ENCODE measurements around the gene EDIL3. TPM values are rescaled to one million over a fixed set of nuclear protein-coding genes. Genes with fewer than 3 reads are reported as not detected.

Gene EDIL3
- total and polyA plus RNA-seq, 10 of the 15 experiments (the other 5 are each of a cell fraction or from before 2014, with no cell fraction given): 0.01 to 0.62 (median 0.20) TPM

- FAIRE-seq (no peak), ATAC-seq (no peak), DNase-seq (ENCODE audit: low read depth, low spot score) (no peak)
- Histone ChIP-seq H3K9me3 (replicated peaks; ENCODE audit: control insufficient read depth, insufficient read depth, low read length) (no peaks in the 10 kb centered on the region), H3K79me2 (ENCODE audit: control insufficient read depth, insufficient read depth, low read length) (no peaks in the 10 kb centered on the region), H3K4me2 (ENCODE audit: control insufficient read depth, insufficient read depth) (no peak overlapping the region), H4K20me1 (ENCODE audit: control insufficient read depth, insufficient read depth) (no peaks in the 10 kb centered on the region), H3K27ac (ENCODE audit: control insufficient read depth, insufficient read depth) (no peak overlapping the region), H3K27me3 (replicated peaks in 1 of 2; ENCODE audit: control insufficient read depth in 2 of 2, insufficient read depth in 2 of 2, low read length in 1 of 2) (no peaks in the 10 kb centered on the region), H3K4me3 (no peak overlapping the region), H3K4me1 (ENCODE audit: control insufficient read depth, insufficient read depth, low read length) (no peaks in the 10 kb centered on the region), H2AFZ (ENCODE audit: control insufficient read depth, low read depth, low read length) (no peak overlapping the region), H3K36me3 (ENCODE audit: control insufficient read depth in 2 of 2, insufficient read depth in 2 of 2, low read length in 1 of 2) (no peaks in the 10 kb centered on the region), H3K9ac (ENCODE audit: control insufficient read depth, insufficient read depth, low read length) (no peak overlapping the region)
- intact Hi-C loops (cut with micrococcal nuclease; ENCODE audit: unreplicated experiment) (no loop called here), in situ Hi-C loops (cut with MboI) (no loop called here)
- no TSS peak for BruUV-seq (replicated peaks)
- RAD21 ChIA-PET (ENCODE audit: unreplicated experiment): no interaction called here
- CTCF ChIA-PET: interaction anchor here (1.0 kb wide), 1 partner anchor 29 kb away, joined by 3 read pairs; no protein-coding TSS in a partner anchor
- POLR2A ChIA-PET: no interaction called here
- SMC1A ChIA-PET (ENCODE audit: uncharacterized antibody, unreplicated experiment): no interaction called here
- TF ChIP-seq, protein P1, sequence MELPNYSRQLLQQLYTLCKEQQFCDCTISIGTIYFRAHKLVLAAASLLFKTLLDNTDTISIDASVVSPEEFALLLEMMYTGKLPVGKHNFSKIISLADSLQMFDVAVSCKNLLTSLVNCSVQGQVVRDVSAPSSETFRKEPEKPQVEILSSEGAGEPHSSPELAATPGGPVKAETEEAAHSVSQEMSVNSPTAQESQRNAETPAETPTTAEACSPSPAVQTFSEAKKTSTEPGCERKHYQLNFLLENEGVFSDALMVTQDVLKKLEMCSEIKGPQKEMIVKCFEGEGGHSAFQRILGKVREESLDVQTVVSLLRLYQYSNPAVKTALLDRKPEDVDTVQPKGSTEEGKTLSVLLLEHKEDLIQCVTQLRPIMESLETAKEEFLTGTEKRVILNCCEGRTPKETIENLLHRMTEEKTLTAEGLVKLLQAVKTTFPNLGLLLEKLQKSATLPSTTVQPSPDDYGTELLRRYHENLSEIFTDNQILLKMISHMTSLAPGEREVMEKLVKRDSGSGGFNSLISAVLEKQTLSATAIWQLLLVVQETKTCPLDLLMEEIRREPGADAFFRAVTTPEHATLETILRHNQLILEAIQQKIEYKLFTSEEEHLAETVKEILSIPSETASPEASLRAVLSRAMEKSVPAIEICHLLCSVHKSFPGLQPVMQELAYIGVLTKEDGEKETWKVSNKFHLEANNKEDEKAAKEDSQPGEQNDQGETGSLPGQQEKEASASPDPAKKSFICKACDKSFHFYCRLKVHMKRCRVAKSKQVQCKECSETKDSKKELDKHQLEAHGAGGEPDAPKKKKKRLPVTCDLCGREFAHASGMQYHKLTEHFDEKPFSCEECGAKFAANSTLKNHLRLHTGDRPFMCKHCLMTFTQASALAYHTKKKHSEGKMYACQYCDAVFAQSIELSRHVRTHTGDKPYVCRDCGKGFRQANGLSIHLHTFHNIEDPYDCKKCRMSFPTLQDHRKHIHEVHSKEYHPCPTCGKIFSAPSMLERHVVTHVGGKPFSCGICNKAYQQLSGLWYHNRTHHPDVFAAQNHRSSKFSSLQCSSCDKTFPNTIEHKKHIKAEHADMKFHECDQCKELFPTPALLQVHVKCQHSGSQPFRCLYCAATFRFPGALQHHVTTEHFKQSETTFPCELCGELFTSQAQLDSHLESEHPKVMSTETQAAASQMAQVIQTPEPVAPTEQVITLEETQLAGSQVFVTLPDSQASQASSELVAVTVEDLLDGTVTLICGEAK (IDR thresholded peaks at IDR 0.05; ENCODE audit: borderline replicate concordance): no peak
- TF ChIP-seq, protein P2, sequence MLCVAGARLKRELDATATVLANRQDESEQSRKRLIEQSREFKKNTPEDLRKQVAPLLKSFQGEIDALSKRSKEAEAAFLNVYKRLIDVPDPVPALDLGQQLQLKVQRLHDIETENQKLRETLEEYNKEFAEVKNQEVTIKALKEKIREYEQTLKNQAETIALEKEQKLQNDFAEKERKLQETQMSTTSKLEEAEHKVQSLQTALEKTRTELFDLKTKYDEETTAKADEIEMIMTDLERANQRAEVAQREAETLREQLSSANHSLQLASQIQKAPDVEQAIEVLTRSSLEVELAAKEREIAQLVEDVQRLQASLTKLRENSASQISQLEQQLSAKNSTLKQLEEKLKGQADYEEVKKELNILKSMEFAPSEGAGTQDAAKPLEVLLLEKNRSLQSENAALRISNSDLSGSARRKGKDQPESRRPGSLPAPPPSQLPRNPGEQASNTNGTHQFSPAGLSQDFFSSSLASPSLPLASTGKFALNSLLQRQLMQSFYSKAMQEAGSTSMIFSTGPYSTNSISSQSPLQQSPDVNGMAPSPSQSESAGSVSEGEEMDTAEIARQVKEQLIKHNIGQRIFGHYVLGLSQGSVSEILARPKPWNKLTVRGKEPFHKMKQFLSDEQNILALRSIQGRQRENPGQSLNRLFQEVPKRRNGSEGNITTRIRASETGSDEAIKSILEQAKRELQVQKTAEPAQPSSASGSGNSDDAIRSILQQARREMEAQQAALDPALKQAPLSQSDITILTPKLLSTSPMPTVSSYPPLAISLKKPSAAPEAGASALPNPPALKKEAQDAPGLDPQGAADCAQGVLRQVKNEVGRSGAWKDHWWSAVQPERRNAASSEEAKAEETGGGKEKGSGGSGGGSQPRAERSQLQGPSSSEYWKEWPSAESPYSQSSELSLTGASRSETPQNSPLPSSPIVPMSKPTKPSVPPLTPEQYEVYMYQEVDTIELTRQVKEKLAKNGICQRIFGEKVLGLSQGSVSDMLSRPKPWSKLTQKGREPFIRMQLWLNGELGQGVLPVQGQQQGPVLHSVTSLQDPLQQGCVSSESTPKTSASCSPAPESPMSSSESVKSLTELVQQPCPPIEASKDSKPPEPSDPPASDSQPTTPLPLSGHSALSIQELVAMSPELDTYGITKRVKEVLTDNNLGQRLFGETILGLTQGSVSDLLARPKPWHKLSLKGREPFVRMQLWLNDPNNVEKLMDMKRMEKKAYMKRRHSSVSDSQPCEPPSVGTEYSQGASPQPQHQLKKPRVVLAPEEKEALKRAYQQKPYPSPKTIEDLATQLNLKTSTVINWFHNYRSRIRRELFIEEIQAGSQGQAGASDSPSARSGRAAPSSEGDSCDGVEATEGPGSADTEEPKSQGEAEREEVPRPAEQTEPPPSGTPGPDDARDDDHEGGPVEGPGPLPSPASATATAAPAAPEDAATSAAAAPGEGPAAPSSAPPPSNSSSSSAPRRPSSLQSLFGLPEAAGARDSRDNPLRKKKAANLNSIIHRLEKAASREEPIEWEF (IDR thresholded peaks at IDR 0.05; ENCODE audit: insufficient replicate concordance, low read depth, low read length): no peak
- TF ChIP-seq BACH1 (IDR thresholded peaks at IDR 0.05; ENCODE audit: borderline replicate concordance) (no peak), USF2 (IDR thresholded peaks at IDR 0.05; ENCODE audit: borderline replicate concordance, low read depth, low read length) (no peak), TBL1XR1 (IDR thresholded peaks at IDR 0.05; ENCODE audit: low read depth, low read length) (no peak), POLR2AphosphoS2 (IDR thresholded peaks at IDR 0.05; ENCODE audit: low read depth, low read length) (no peak), GATAD2B (conservative IDR thresholded peaks at IDR 0.05; ENCODE audit: low read depth) (no peak), PAX5 (IDR thresholded peaks at IDR 0.05; ENCODE audit: borderline replicate concordance, low read depth, low read length) (no peak), RELB (IDR thresholded peaks at IDR 0.05; ENCODE audit: low read depth) (no peak), NR2C2 (IDR thresholded peaks at IDR 0.05; ENCODE audit: borderline replicate concordance, control insufficient read depth, insufficient read length, low read depth) (no peak), TARDBP (IDR thresholded peaks at IDR 0.05; ENCODE audit: borderline replicate concordance) (no peak), IRF4 (IDR thresholded peaks at IDR 0.05; ENCODE audit: low read depth, low read length) (no peak), SMAD1 (IDR thresholded peaks at IDR 0.05; ENCODE audit: low read depth, partially characterized antibody) (no peak)
These were observed 428.3 kb downstream of the EDIL3 start for GRCh38 chr5:83956386-83956785.
